ENCODE measurements around the gene BAZ2B. TPM values are rescaled to one million over a fixed set of nuclear protein-coding genes. Genes with fewer than 3 reads are reported as not detected.

The BAZ2B gene
- total RNA-seq, 6 donors from 2014 or later: 59.4 to 233 (median 103) TPM

GRCh38 chr2:159546716-159547430 lies 69.5 kb downstream of the BAZ2B start:
- 85 to 86% methylated on average over 3 of the region's 3 CpGs for WGBS, 2 donors
- H3K27me3 ChIP-seq: no peaks in the 10 kb centered on the region
- ATAC-seq (ENCODE audit: low FRiP score in 2 of 2): no peak
- TF ChIP-seq POLR2AphosphoS5 (IDR thresholded peaks at IDR 0.05) (no peak), CTCF (IDR thresholded peaks at IDR 0.05) (no peak), EP300 (IDR thresholded peaks at IDR 0.05) (no peak), POLR2A (IDR thresholded peaks at IDR 0.05) (no peak)
- no peak overlapping the region for H3K27ac ChIP-seq
- peaks cover 0 to 6% (median 3%) of the 10 kb centered on the region in 4 donors for H3K36me3 ChIP-seq
- peaks cover 0 to 6% (median 0%) of the 10 kb centered on the region in 4 donors for H3K9me3 ChIP-seq
- DNase-seq: no peak
- no peak overlapping the region for H3K4me3 ChIP-seq
- H3K4me1 ChIP-seq: no peaks in the 10 kb centered on the region

- no peak for ATAC-seq (ENCODE audit: low FRiP score in 2 of 2)
These were observed 70.3 kb downstream of the BAZ2B start for GRCh38 chr2:159546039-159546438.

GRCh38 chr2:159545085-159545484 lies 71.3 kb downstream of the BAZ2B start:
- Histone ChIP-seq H3K36me3 (peaks cover 0 to 12% (median 3%) of the 10 kb centered on the region in 4 donors), H3K4me1 (no peaks in the 10 kb centered on the region), H3K27ac (no peak overlapping the region), H3K9me3 (peaks cover 0 to 7% (median 0%) of the 10 kb centered on the region in 4 donors), H3K27me3 (no peaks in the 10 kb centered on the region), H3K4me3 (no peak overlapping the region)
- ATAC-seq (ENCODE audit: low FRiP score in 2 of 2): no peak
- no peak for TF ChIP-seq POLR2A (IDR thresholded peaks at IDR 0.05)
- no peak for TF ChIP-seq POLR2AphosphoS5 (IDR thresholded peaks at IDR 0.05)
- TF ChIP-seq EP300 (IDR thresholded peaks at IDR 0.05): no peak
- no peak for TF ChIP-seq CTCF (IDR thresholded peaks at IDR 0.05)
- 88 to 91% methylated on average over 1 of the region's 1 CpG for WGBS, 2 donors
- no peak for DNase-seq

More at GRCh38 chr2:159546039-159546438, 70.3 kb downstream of the BAZ2B start:
- H3K36me3 ChIP-seq: peaks cover 0 to 12% (median 3%) of the 10 kb centered on the region in 4 donors
- no peak for TF ChIP-seq POLR2A (IDR thresholded peaks at IDR 0.05)
- no peak for TF ChIP-seq POLR2AphosphoS5 (IDR thresholded peaks at IDR 0.05)
- no peak for TF ChIP-seq CTCF (IDR thresholded peaks at IDR 0.05)
- no peaks in the 10 kb centered on the region for H3K27me3 ChIP-seq
- DNase-seq: no peak
- 72 to 92% methylated on average over 9 of the region's 9 CpGs for WGBS, 2 donors
- no peaks in the 10 kb centered on the region for H3K4me1 ChIP-seq
- H3K4me3 ChIP-seq: no peak overlapping the region
- peaks cover 0 to 7% (median 0%) of the 10 kb centered on the region in 4 donors for H3K9me3 ChIP-seq
- H3K27ac ChIP-seq: no peak overlapping the region

GRCh38 chr2:159542101-159542500 lies 74.2 kb downstream of the BAZ2B start:
- DNase-seq: no peak
- H3K9me3 ChIP-seq: peaks cover 0 to 7% (median 0%) of the 10 kb centered on the region in 4 donors
- no peaks in the 10 kb centered on the region for H3K4me1 ChIP-seq
- no peak overlapping the region for H3K27ac ChIP-seq
- peaks cover 0 to 12% (median 3%) of the 10 kb centered on the region in 4 donors for H3K36me3 ChIP-seq
- TF ChIP-seq POLR2AphosphoS5 (IDR thresholded peaks at IDR 0.05): no peak
- no peak for TF ChIP-seq CTCF (IDR thresholded peaks at IDR 0.05)
- no peak for TF ChIP-seq POLR2A (IDR thresholded peaks at IDR 0.05)
- no peak for TF ChIP-seq EP300 (IDR thresholded peaks at IDR 0.05)
- H3K4me3 ChIP-seq: no peak overlapping the region
- ATAC-seq (ENCODE audit: low FRiP score in 2 of 2): no peak
- no peaks in the 10 kb centered on the region for H3K27me3 ChIP-seq

GRCh38 chr2:159539701-159540100 lies 76.6 kb downstream of the BAZ2B start:
- H3K27me3 ChIP-seq: no peaks in the 10 kb centered on the region
- H3K27ac ChIP-seq: no peak overlapping the region
- no peak for DNase-seq
- H3K4me1 ChIP-seq: no peaks in the 10 kb centered on the region
- 82 to 93% methylated on average over 1 of the region's 1 CpG for WGBS, 2 donors
- ATAC-seq (ENCODE audit: low FRiP score in 2 of 2): no peak
- no peak for TF ChIP-seq CTCF (IDR thresholded peaks at IDR 0.05)
- no peak for TF ChIP-seq POLR2A (IDR thresholded peaks at IDR 0.05)
- no peak for TF ChIP-seq POLR2AphosphoS5 (IDR thresholded peaks at IDR 0.05)
- no peak for TF ChIP-seq EP300 (IDR thresholded peaks at IDR 0.05)
- peaks cover 0 to 7% (median 0%) of the 10 kb centered on the region in 4 donors for H3K9me3 ChIP-seq
- H3K4me3 ChIP-seq: no peak overlapping the region
- peaks cover 0 to 12% (median 3%) of the 10 kb centered on the region in 4 donors for H3K36me3 ChIP-seq
